Uterus (tissue), 2 donors: ENCODE data around the gene RGR.
A peak's percentile ranks its signal among the peaks of the same experiment; 100 is the strongest.

Source experiments
- CTCF ChIP-seq, 4 experiments: fragments of 200-600 bp in 2 of 4; fragments of 450-650 bp in 2 of 4; sonication (generic) in 2 of 4; IDR thresholded peaks; one replicate each; pipeline ENCODE4 v1.5.1; 2016 to 2019; ENCODE audit warnings: antibody characterized with exemption in 4 of 4, mild to moderate bottlenecking in 2 of 4, moderate library complexity in 1 of 4
- POLR2A ChIP-seq, 2 donors: fragments of 450-650 bp; IDR thresholded peaks; one replicate each; pipeline ENCODE4 v1.6.1; 2016; ENCODE audit warnings: antibody characterized with exemption in 2 of 2, mild to moderate bottlenecking in 1 of 2, moderate library complexity in 1 of 2

- TF ChIP-seq CTCF (IDR thresholded peaks at IDR 0.05) (peak; percentile 76 to 87 (median 78)), POLR2A (IDR thresholded peaks at IDR 0.05) (no peak)
Measured at GRCh38 chr10:84264611-84265141, 19.8 kb downstream of the RGR start.
